HTR-8/SVneo (cell line): ENCODE results near the gene OVCH1.
"Not testable (repeated sequence)": the region's sequence is repeated elsewhere in the genome, so short reads cannot be mapped to it uniquely, and the experiment has no call there.

ENCODE experiments used
- DNase-seq: peaks from one replicate; pipeline ENCODE4 v3.0.0; 2011; ENCODE audit warnings: low spot score, mixed read lengths; ENCODE audit not compliant: insufficient read length
- FAIRE-seq: peaks from 2 replicates; lab custom pipeline; 2011; peaks lifted over from hg19 to GRCh38; lab: Jason Lieb, UNC

The OVCH1 gene

GRCh38 chr12:29416748-29417147, 80.7 kb downstream of the OVCH1 start:
- DNase-seq (no peak), FAIRE-seq (no peak)

- DNase-seq = no peak
- no peak for FAIRE-seq
These were observed 82.4 kb downstream of the OVCH1 start for GRCh38 chr12:29415111-29415510.

GRCh38 chr12:29414368-29414767, 83.1 kb downstream of the OVCH1 start:
- FAIRE-seq = no peak
- no peak for DNase-seq

GRCh38 chr12:29405561-29405960, 91.9 kb downstream of the OVCH1 start:
- no peak for DNase-seq

GRCh38 chr12:29403991-29404390, 93.5 kb downstream of the OVCH1 start:
- FAIRE-seq (no peak), DNase-seq (no peak)

More at GRCh38 chr12:29405561-29405960, 91.9 kb downstream of the OVCH1 start:
- FAIRE-seq = no peak

GRCh38 chr12:29402437-29402836, 95.0 kb downstream of the OVCH1 start:
- no peak for FAIRE-seq
- DNase-seq = no peak

- DNase-seq = no peak
- no peak for FAIRE-seq
These were observed 99.0 kb downstream of the OVCH1 start for GRCh38 chr12:29398495-29398894.

- no peak for FAIRE-seq
- DNase-seq = no peak
These were observed 100.7 kb downstream of the OVCH1 start for GRCh38 chr12:29396774-29397173.

- DNase-seq (no peak), FAIRE-seq (no peak)
These were observed 102.1 kb downstream of the OVCH1 start for GRCh38 chr12:29395356-29395755.

GRCh38 chr12:29390419-29390818, 107.1 kb downstream of the OVCH1 start:
- FAIRE-seq, DNase-seq: not testable (repeated sequence)

GRCh38 chr12:29389295-29389919, 108.1 kb downstream of the OVCH1 start:
- FAIRE-seq (no peak), DNase-seq (no peak)

- not testable (repeated sequence) for DNase-seq, FAIRE-seq
These were observed 111.3 kb downstream of the OVCH1 start for GRCh38 chr12:29386084-29386680.

- FAIRE-seq, DNase-seq: not testable (repeated sequence)
These were observed 112.3 kb downstream of the OVCH1 start for GRCh38 chr12:29385194-29385593.

- DNase-seq = no peak
- no peak for FAIRE-seq
These were observed 115.2 kb downstream of the OVCH1 start for GRCh38 chr12:29382251-29382650.

- DNase-seq (peak; percentile 80), FAIRE-seq (no peak)
These were observed 116.7 kb downstream of the OVCH1 start, which contains the start of gene ERGIC2 for GRCh38 chr12:29380536-29381523. ERGIC2 (minus strand) TSS chr12:29381172; CDS start chr12:29371633, 9,539 bp downstream.
